Measurements from ENCODE around the gene MGRN1.

MGRN1 gene

GRCh38 chr16:4659363-4660353, 35.0 kb downstream of the MGRN1 start:
- Histone ChIP-seq H3K4me3 (ENCODE audit: low read depth in 1 of 2, low read length in 2 of 2) (no peak overlapping the region), H3K27me3 (ENCODE audit: low read depth, low read length) (no peaks in the 10 kb centered on the region), H3K27ac (ENCODE audit: low read length) (no peak overlapping the region), H3K9me3 (ENCODE audit: control insufficient read depth in 1 of 2, low read length in 2 of 2) (no peaks in the 10 kb centered on the region), H3K36me3 (ENCODE audit: control insufficient read depth in 1 of 2, insufficient read depth in 2 of 2, low read length in 2 of 2) (peaks cover 17 to 44% of the 10 kb centered on the region in 2 donors), H3K4me1 (ENCODE audit: control insufficient read depth in 1 of 2, insufficient read depth in 2 of 2, low read length in 2 of 2) (peaks cover 4 to 23% of the 10 kb centered on the region in 2 donors)

- Histone ChIP-seq H3K36me3 (ENCODE audit: control insufficient read depth in 1 of 2, insufficient read depth in 2 of 2, low read length in 2 of 2) (peaks cover 8 to 40% of the 10 kb centered on the region in 2 donors), H3K27ac (ENCODE audit: low read length) (no peak overlapping the region), H3K4me1 (ENCODE audit: control insufficient read depth in 1 of 2, insufficient read depth in 2 of 2, low read length in 2 of 2) (peaks cover 5 to 28% of the 10 kb centered on the region in 2 donors), H3K4me3 (ENCODE audit: low read depth in 1 of 2, low read length in 2 of 2) (no peak overlapping the region), H3K9me3 (ENCODE audit: control insufficient read depth in 1 of 2, low read length in 2 of 2) (no peaks in the 10 kb centered on the region), H3K27me3 (ENCODE audit: low read depth, low read length) (no peaks in the 10 kb centered on the region)
Observed at GRCh38 chr16:4660454-4661007, 35.9 kb downstream of the MGRN1 start.

GRCh38 chr16:4661661-4662060, 37.0 kb downstream of the MGRN1 start:
- H3K36me3 ChIP-seq (ENCODE audit: control insufficient read depth in 1 of 2, insufficient read depth in 2 of 2, low read length in 2 of 2) = peaks cover 6 to 40% of the 10 kb centered on the region in 2 donors
- H3K27ac ChIP-seq (ENCODE audit: low read length) = no peak overlapping the region
- H3K9me3 ChIP-seq (ENCODE audit: control insufficient read depth in 1 of 2, low read length in 2 of 2) = no peaks in the 10 kb centered on the region
- H3K4me3 ChIP-seq (ENCODE audit: low read depth in 1 of 2, low read length in 2 of 2) = no peak overlapping the region
- no peaks in the 10 kb centered on the region for H3K27me3 ChIP-seq (ENCODE audit: low read depth, low read length)
- peaks cover 5 to 28% of the 10 kb centered on the region in 2 donors for H3K4me1 ChIP-seq (ENCODE audit: control insufficient read depth in 1 of 2, insufficient read depth in 2 of 2, low read length in 2 of 2)

GRCh38 chr16:4663465-4663776, 38.8 kb downstream of the MGRN1 start:
- H3K4me1 ChIP-seq (ENCODE audit: control insufficient read depth in 1 of 2, insufficient read depth in 2 of 2, low read length in 2 of 2) = peaks cover 5 to 28% of the 10 kb centered on the region in 2 donors

GRCh38 chr16:4663777-4664465, 39.3 kb downstream of the MGRN1 start:
- Histone ChIP-seq H3K27ac (ENCODE audit: low read length) (no peak overlapping the region), H3K9me3 (ENCODE audit: control insufficient read depth in 1 of 2, low read length in 2 of 2) (no peaks in the 10 kb centered on the region), H3K36me3 (ENCODE audit: control insufficient read depth in 1 of 2, insufficient read depth in 2 of 2, low read length in 2 of 2) (peaks cover 25 to 48% of the 10 kb centered on the region in 2 donors), H3K4me3 (ENCODE audit: low read depth in 1 of 2, low read length in 2 of 2) (no peak overlapping the region), H3K27me3 (ENCODE audit: low read depth, low read length) (no peaks in the 10 kb centered on the region), H3K4me1 (ENCODE audit: control insufficient read depth in 1 of 2, insufficient read depth in 2 of 2, low read length in 2 of 2) (peaks cover 5 to 28% of the 10 kb centered on the region in 2 donors)

More at GRCh38 chr16:4663465-4663776, 38.8 kb downstream of the MGRN1 start:
- Histone ChIP-seq H3K27me3 (ENCODE audit: low read depth, low read length) (no peaks in the 10 kb centered on the region), H3K4me3 (ENCODE audit: low read depth in 1 of 2, low read length in 2 of 2) (no peak overlapping the region), H3K9me3 (ENCODE audit: control insufficient read depth in 1 of 2, low read length in 2 of 2) (no peaks in the 10 kb centered on the region), H3K27ac (ENCODE audit: low read length) (no peak overlapping the region), H3K36me3 (ENCODE audit: control insufficient read depth in 1 of 2, insufficient read depth in 2 of 2, low read length in 2 of 2) (peaks cover 20 to 43% of the 10 kb centered on the region in 2 donors)

- Histone ChIP-seq H3K27ac (ENCODE audit: low read length) (no peak overlapping the region), H3K27me3 (ENCODE audit: low read depth, low read length) (no peaks in the 10 kb centered on the region), H3K4me1 (ENCODE audit: control insufficient read depth in 1 of 2, insufficient read depth in 2 of 2, low read length in 2 of 2) (peaks cover 5 to 25% of the 10 kb centered on the region in 2 donors), H3K4me3 (ENCODE audit: low read depth in 1 of 2, low read length in 2 of 2) (no peak overlapping the region), H3K9me3 (ENCODE audit: control insufficient read depth in 1 of 2, low read length in 2 of 2) (no peaks in the 10 kb centered on the region), H3K36me3 (ENCODE audit: control insufficient read depth in 1 of 2, insufficient read depth in 2 of 2, low read length in 2 of 2) (peaks cover 32 to 48% of the 10 kb centered on the region in 2 donors)
Observed at GRCh38 chr16:4664538-4665418, 40.2 kb downstream of the MGRN1 start.

GRCh38 chr16:4666537-4667202, 42.0 kb downstream of the MGRN1 start:
- no peak overlapping the region for H3K27ac ChIP-seq (ENCODE audit: low read length)
- no peaks in the 10 kb centered on the region for H3K27me3 ChIP-seq (ENCODE audit: low read depth, low read length)
- no peaks in the 10 kb centered on the region for H3K9me3 ChIP-seq (ENCODE audit: control insufficient read depth in 1 of 2, low read length in 2 of 2)
- H3K4me3 ChIP-seq (ENCODE audit: low read depth in 1 of 2, low read length in 2 of 2) = no peak overlapping the region
- peaks cover 5 to 17% of the 10 kb centered on the region in 2 donors for H3K4me1 ChIP-seq (ENCODE audit: control insufficient read depth in 1 of 2, insufficient read depth in 2 of 2, low read length in 2 of 2)
- H3K36me3 ChIP-seq (ENCODE audit: control insufficient read depth in 1 of 2, insufficient read depth in 2 of 2, low read length in 2 of 2) = peaks cover 42 to 62% of the 10 kb centered on the region in 2 donors

- H3K36me3 ChIP-seq (ENCODE audit: control insufficient read depth in 1 of 2, insufficient read depth in 2 of 2, low read length in 2 of 2) = peaks cover 43 to 63% of the 10 kb centered on the region in 2 donors
- no peaks in the 10 kb centered on the region for H3K9me3 ChIP-seq (ENCODE audit: control insufficient read depth in 1 of 2, low read length in 2 of 2)
Observed at GRCh38 chr16:4667203-4667963, 42.8 kb downstream of the MGRN1 start.

GRCh38 chr16:4668313-4668960, 43.8 kb downstream of the MGRN1 start:
- Histone ChIP-seq H3K27me3 (ENCODE audit: low read depth, low read length) (no peaks in the 10 kb centered on the region), H3K4me1 (ENCODE audit: control insufficient read depth in 1 of 2, insufficient read depth in 2 of 2, low read length in 2 of 2) (peaks cover 5 to 15% of the 10 kb centered on the region in 2 donors), H3K4me3 (ENCODE audit: low read depth in 1 of 2, low read length in 2 of 2) (no peak overlapping the region), H3K36me3 (ENCODE audit: control insufficient read depth in 1 of 2, insufficient read depth in 2 of 2, low read length in 2 of 2) (peaks cover 44 to 68% of the 10 kb centered on the region in 2 donors), H3K9me3 (ENCODE audit: control insufficient read depth in 1 of 2, low read length in 2 of 2) (no peaks in the 10 kb centered on the region), H3K27ac (ENCODE audit: low read length) (no peak overlapping the region)

More at GRCh38 chr16:4667203-4667963, 42.8 kb downstream of the MGRN1 start:
- Histone ChIP-seq H3K4me3 (ENCODE audit: low read depth in 1 of 2, low read length in 2 of 2) (no peak overlapping the region), H3K27me3 (ENCODE audit: low read depth, low read length) (no peaks in the 10 kb centered on the region), H3K4me1 (ENCODE audit: control insufficient read depth in 1 of 2, insufficient read depth in 2 of 2, low read length in 2 of 2) (peaks cover 5 to 17% of the 10 kb centered on the region in 2 donors), H3K27ac (ENCODE audit: low read length) (no peak overlapping the region)

All from muscle layer of duodenum (tissue), 2 donors.